SK-N-SH treated with all-trans-retinoic acid at 6 μM for 48 hours (cell line): ENCODE measurements around the gene KRT38.

ENCODE experiments used
- ATAC-seq: fragments of 200-7000 bp; cut with Tn5 transposase; 3 replicates; pipeline ENCODE4 v1.9.1; 2020; ENCODE audit warnings: mild to moderate bottlenecking, moderate library complexity
- ARNTL ChIP-seq: fragments of 450-650 bp; formaldehyde crosslinking; IDR thresholded peaks from 2 replicates; pipeline ENCODE4 v1.5.0; 2020; ENCODE audit warnings: low read depth, mild to moderate bottlenecking, moderate library complexity, borderline replicate concordance
- BACH2 ChIP-seq: fragments of 250-450 bp; sonication (Bioruptor Pico); IDR thresholded peaks from 2 replicates; pipeline ENCODE4 v1.9.0; 2021; ENCODE audit warnings: mild to moderate bottlenecking, borderline replicate concordance
- ESRRG ChIP-seq: fragments of 250-450 bp; sonication (Bioruptor Pico); IDR thresholded peaks from 2 replicates; pipeline ENCODE4 v1.6.1; 2021; ENCODE audit warnings: mild to moderate bottlenecking
- GLIS3 ChIP-seq: fragments of 250-450 bp; sonication (Bioruptor Pico); IDR thresholded peaks from 2 replicates; pipeline ENCODE4 v1.5.0; 2020; ENCODE audit warnings: mild to moderate bottlenecking, moderate library complexity
- ISL1 ChIP-seq: fragments of 250-450 bp; sonication (Bioruptor Pico); IDR thresholded peaks from 2 replicates; pipeline ENCODE4 v2.1.2; 2022; ENCODE audit warnings: mild to moderate bottlenecking, moderate library complexity
- OSR1 ChIP-seq: fragments of 250-450 bp; sonication (Bioruptor Pico); IDR thresholded peaks from 2 replicates; pipeline ENCODE4 v1.8.0; 2022; ENCODE audit warnings: moderate library complexity, mild to moderate bottlenecking, inconsistent platforms
- RARB ChIP-seq: fragments of 250-450 bp; sonication (Bioruptor Pico); IDR thresholded peaks from 2 replicates; pipeline ENCODE4 v1.8.0; 2021; ENCODE audit warnings: mild to moderate bottlenecking, moderate library complexity
- SNAI2 ChIP-seq: fragments of 250-450 bp; sonication (Bioruptor Pico); IDR thresholded peaks from 2 replicates; pipeline ENCODE4 v1.5.0; 2020; ENCODE audit warnings: mild to moderate bottlenecking, moderate library complexity
- TCF4 ChIP-seq: fragments of 250-450 bp; sonication (Bioruptor Pico); IDR thresholded peaks from 2 replicates; pipeline ENCODE4 v1.8.0; 2021; ENCODE audit warnings: mild to moderate bottlenecking, moderate library complexity, borderline replicate concordance
- ZC3H10 ChIP-seq: fragments of 250-450 bp; sonication (Bioruptor Pico); IDR thresholded peaks from 2 replicates; pipeline ENCODE4 v1.5.1; 2021; ENCODE audit warnings: mild to moderate bottlenecking, moderate library complexity
- ZFP3 ChIP-seq: fragments of 250-450 bp; sonication (Bioruptor Pico); IDR thresholded peaks from 2 replicates; pipeline ENCODE4 v1.5.0; 2020; ENCODE audit warnings: mild to moderate bottlenecking, moderate library complexity
- ZFP30 ChIP-seq: fragments of 450-650 bp; formaldehyde crosslinking; IDR thresholded peaks from 2 replicates; pipeline ENCODE4 v1.5.0; 2022; ENCODE audit warnings: mild to moderate bottlenecking, moderate library complexity
- ZNF565 ChIP-seq: fragments of 450-650 bp; formaldehyde crosslinking; conservative IDR thresholded peaks from 2 replicates; pipeline ENCODE4 v1.5.0; 2020; ENCODE audit warnings: low read depth, mild to moderate bottlenecking, moderate library complexity
- ZNF70 ChIP-seq: fragments of 450-650 bp; formaldehyde crosslinking; IDR thresholded peaks from 2 replicates; pipeline ENCODE4 v1.5.0; 2020; ENCODE audit warnings: mild to moderate bottlenecking, moderate library complexity
- ZNF8 ChIP-seq: fragments of 450-650 bp; formaldehyde crosslinking; IDR thresholded peaks from 2 replicates; pipeline ENCODE4 v1.5.0; 2020; ENCODE audit warnings: mild to moderate bottlenecking, moderate library complexity
- TF ChIP-seq, protein P1 (sequence below): fragments of 250-450 bp; sonication (Bioruptor Pico); IDR thresholded peaks from 2 replicates; pipeline ENCODE4 v1.8.0; 2020; ENCODE audit warnings: mild to moderate bottlenecking, moderate library complexity, borderline replicate concordance
- TF ChIP-seq, protein P2 (sequence below): fragments of 250-450 bp; sonication (Bioruptor Pico); IDR thresholded peaks from 2 replicates; pipeline ENCODE4 v1.5.1; 2020; ENCODE audit warnings: low read depth, mild to moderate bottlenecking, moderate library complexity
- TF ChIP-seq, protein P3 (sequence below): fragments of 250-450 bp; sonication (Bioruptor Pico); IDR thresholded peaks from 2 replicates; pipeline ENCODE4 v1.5.0; 2020; ENCODE audit warnings: mild to moderate bottlenecking, moderate library complexity
- TF ChIP-seq, protein P4 (sequence below): fragments of 250-450 bp; sonication (Bioruptor Pico); IDR thresholded peaks from 2 replicates; pipeline ENCODE4 v1.5.1; 2021; ENCODE audit warnings: mild to moderate bottlenecking, moderate library complexity

KRT38 gene

DNA sequence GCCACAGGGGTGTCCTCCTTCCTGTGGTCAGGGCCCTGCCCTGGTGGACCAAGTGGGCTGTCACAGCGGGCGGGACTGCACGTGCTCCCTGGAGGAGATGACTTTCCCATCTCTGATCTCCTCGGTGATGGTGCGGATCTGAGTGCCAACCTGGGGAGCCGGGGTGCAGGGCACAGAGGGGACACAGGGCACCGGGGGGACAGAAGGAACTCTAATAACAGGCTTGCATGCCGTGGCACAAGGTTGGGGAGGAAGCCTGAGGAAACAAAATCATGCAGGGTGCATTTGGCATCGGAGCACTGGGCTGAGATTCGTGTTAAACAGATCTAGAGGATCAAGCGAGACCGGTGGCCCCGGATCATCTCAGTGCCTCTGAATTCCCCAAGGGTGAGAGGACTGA lies 45.5 kb upstream of the KRT38 start:
- ATAC-seq, result no peak
- TF ChIP-seq, protein P1, sequence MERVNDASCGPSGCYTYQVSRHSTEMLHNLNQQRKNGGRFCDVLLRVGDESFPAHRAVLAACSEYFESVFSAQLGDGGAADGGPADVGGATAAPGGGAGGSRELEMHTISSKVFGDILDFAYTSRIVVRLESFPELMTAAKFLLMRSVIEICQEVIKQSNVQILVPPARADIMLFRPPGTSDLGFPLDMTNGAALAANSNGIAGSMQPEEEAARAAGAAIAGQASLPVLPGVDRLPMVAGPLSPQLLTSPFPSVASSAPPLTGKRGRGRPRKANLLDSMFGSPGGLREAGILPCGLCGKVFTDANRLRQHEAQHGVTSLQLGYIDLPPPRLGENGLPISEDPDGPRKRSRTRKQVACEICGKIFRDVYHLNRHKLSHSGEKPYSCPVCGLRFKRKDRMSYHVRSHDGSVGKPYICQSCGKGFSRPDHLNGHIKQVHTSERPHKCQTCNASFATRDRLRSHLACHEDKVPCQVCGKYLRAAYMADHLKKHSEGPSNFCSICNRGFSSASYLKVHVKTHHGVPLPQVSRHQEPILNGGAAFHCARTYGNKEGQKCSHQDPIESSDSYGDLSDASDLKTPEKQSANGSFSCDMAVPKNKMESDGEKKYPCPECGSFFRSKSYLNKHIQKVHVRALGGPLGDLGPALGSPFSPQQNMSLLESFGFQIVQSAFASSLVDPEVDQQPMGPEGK (CRISPR knock-in tag), result no peak
- TF ChIP-seq ARNTL (no peak), SNAI2 (CRISPR knock-in tag) (no peak), RARB (no peak), ISL1 (no peak), ZFP30 (CRISPR knock-in tag) (no peak), OSR1 (CRISPR knock-in tag) (no peak), ZC3H10 (CRISPR knock-in tag) (no peak), ZNF565 (CRISPR knock-in tag) (no peak), GLIS3 (no peak), ZFP3 (CRISPR knock-in tag) (no peak), BACH2 (CRISPR knock-in tag) (no peak), ZNF8 (CRISPR knock-in tag) (no peak)
- TF ChIP-seq, protein P2, sequence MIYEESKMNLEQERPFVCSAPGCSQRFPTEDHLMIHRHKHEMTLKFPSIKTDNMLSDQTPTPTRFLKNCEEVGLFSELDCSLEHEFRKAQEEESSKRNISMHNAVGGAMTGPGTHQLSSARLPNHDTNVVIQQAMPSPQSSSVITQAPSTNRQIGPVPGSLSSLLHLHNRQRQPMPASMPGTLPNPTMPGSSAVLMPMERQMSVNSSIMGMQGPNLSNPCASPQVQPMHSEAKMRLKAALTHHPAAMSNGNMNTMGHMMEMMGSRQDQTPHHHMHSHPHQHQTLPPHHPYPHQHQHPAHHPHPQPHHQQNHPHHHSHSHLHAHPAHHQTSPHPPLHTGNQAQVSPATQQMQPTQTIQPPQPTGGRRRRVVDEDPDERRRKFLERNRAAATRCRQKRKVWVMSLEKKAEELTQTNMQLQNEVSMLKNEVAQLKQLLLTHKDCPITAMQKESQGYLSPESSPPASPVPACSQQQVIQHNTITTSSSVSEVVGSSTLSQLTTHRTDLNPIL (CRISPR knock-in tag), result no peak
- TF ChIP-seq, protein P3, sequence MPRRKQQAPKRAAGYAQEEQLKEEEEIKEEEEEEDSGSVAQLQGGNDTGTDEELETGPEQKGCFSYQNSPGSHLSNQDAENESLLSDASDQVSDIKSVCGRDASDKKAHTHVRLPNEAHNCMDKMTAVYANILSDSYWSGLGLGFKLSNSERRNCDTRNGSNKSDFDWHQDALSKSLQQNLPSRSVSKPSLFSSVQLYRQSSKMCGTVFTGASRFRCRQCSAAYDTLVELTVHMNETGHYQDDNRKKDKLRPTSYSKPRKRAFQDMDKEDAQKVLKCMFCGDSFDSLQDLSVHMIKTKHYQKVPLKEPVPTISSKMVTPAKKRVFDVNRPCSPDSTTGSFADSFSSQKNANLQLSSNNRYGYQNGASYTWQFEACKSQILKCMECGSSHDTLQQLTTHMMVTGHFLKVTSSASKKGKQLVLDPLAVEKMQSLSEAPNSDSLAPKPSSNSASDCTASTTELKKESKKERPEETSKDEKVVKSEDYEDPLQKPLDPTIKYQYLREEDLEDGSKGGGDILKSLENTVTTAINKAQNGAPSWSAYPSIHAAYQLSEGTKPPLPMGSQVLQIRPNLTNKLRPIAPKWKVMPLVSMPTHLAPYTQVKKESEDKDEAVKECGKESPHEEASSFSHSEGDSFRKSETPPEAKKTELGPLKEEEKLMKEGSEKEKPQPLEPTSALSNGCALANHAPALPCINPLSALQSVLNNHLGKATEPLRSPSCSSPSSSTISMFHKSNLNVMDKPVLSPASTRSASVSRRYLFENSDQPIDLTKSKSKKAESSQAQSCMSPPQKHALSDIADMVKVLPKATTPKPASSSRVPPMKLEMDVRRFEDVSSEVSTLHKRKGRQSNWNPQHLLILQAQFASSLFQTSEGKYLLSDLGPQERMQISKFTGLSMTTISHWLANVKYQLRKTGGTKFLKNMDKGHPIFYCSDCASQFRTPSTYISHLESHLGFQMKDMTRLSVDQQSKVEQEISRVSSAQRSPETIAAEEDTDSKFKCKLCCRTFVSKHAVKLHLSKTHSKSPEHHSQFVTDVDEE (CRISPR knock-in tag), result no peak
- TF ChIP-seq, protein P4, sequence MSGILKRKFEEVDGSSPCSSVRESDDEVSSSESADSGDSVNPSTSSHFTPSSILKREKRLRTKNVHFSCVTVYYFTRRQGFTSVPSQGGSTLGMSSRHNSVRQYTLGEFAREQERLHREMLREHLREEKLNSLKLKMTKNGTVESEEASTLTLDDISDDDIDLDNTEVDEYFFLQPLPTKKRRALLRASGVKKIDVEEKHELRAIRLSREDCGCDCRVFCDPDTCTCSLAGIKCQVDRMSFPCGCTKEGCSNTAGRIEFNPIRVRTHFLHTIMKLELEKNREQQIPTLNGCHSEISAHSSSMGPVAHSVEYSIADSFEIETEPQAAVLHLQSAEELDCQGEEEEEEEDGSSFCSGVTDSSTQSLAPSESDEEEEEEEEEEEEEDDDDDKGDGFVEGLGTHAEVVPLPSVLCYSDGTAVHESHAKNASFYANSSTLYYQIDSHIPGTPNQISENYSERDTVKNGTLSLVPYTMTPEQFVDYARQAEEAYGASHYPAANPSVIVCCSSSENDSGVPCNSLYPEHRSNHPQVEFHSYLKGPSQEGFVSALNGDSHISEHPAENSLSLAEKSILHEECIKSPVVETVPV (CRISPR knock-in tag), result no peak

DNA sequence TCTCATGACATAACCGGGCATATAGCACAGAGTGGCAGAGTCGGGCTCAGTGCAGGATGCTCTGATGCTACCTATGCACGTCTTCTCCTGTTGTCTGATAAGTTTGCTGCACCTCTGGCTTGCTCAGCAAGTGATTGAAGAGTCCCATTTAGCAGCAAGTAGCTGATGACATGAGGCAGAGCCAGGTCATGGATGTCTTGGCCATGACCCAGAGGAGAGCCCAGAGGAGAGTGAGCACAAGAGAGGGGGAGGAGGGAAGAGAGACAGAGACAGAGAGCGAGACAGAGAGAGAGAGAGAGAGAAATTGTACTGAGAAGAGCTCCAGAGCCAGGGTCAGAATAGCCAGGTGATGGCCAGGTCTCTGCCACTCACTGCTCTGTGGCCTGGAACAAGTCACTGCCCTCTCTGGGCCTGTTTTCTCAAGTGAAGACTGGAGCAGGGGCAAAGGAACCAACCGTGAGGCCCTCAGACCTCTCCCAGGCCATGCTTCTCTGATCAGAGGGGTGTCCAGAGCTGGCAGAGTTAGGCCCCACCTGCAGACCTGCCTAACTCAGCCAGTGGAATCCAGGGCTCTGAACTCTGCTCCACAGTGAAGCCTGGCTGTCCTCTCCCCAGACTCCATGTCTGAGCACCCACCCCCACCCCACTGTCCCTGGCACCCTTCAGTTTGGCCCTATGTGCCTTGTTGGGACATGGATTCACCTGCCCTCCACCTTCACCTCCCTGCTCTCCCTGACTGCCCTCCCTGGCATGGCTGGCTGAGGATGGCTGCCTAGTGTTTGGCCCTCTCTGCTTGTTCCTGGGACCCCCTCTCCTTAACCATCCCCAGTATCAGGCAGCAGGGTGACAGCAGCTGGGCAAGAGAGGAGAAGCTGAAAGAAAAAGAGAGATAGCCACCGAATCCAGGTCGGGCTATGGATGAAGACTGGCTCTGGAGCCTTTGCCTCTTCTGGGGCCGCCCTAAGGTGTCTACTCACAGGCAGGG lies 44.4 kb upstream of the KRT38 start:
- no peak for TF ChIP-seq GLIS3
- TF ChIP-seq, protein P2 (CRISPR knock-in tag), result no peak
- TF ChIP-seq BACH2 (CRISPR knock-in tag), result no peak
- TF ChIP-seq ZFP3 (CRISPR knock-in tag), result no peak
- TF ChIP-seq ESRRG (CRISPR knock-in tag), result no peak
- TF ChIP-seq, protein P3 (CRISPR knock-in tag), result no peak
- no peak for TF ChIP-seq ZC3H10 (CRISPR knock-in tag)
- no peak for TF ChIP-seq ZNF70
- TF ChIP-seq, protein P4 (CRISPR knock-in tag), result no peak
- TF ChIP-seq TCF4 (CRISPR knock-in tag), result no peak
- no peak for ATAC-seq
